Choroid plexus epithelial cell (primary cell): Measurements from ENCODE around the gene RAPGEF5.

Experiments used
- DNase-seq: peaks from one replicate; pipeline ENCODE4 v3.0.0-alpha.2; 2010; ENCODE audit warnings: low read depth
- H3K4me3 ChIP-seq: 2 replicates; pipeline ENCODE4 v1.5.1; 2011; ENCODE audit warnings: low read depth, mild to moderate bottlenecking, control low read depth, low read length, moderate library complexity
- TF ChIP-seq, protein P1 (sequence below): conservative IDR thresholded peaks from 2 replicates; pipeline ENCODE4 v1.5.1; 2011; ENCODE audit warnings: low read depth, mild to moderate bottlenecking, control low read depth, inconsistent platforms, low read length, moderate library complexity

RAPGEF5 gene

DNA sequence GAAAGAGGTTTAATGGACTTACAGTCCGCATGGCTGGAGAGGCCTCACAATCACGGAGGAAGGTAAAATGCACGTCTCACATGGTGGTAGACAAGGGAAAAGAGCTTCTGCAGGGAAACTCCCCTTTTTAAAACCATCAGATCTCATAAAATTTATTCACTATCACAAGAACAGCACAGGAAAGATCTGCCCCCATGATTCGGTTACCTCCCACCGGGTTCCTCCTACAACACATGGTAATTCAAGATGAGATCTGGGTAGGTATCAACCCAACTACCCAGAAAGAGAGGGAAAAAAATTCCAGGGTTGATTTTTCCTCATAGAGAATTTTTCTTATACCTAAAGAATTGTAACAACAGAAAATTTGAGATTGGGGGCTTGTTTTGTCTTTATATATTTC, 13.9 kb downstream of the RAPGEF5 start:
- TF ChIP-seq, protein P1, sequence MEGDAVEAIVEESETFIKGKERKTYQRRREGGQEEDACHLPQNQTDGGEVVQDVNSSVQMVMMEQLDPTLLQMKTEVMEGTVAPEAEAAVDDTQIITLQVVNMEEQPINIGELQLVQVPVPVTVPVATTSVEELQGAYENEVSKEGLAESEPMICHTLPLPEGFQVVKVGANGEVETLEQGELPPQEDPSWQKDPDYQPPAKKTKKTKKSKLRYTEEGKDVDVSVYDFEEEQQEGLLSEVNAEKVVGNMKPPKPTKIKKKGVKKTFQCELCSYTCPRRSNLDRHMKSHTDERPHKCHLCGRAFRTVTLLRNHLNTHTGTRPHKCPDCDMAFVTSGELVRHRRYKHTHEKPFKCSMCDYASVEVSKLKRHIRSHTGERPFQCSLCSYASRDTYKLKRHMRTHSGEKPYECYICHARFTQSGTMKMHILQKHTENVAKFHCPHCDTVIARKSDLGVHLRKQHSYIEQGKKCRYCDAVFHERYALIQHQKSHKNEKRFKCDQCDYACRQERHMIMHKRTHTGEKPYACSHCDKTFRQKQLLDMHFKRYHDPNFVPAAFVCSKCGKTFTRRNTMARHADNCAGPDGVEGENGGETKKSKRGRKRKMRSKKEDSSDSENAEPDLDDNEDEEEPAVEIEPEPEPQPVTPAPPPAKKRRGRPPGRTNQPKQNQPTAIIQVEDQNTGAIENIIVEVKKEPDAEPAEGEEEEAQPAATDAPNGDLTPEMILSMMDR = no peak
- no peak for DNase-seq
- no peak overlapping the region for H3K4me3 ChIP-seq

DNA sequence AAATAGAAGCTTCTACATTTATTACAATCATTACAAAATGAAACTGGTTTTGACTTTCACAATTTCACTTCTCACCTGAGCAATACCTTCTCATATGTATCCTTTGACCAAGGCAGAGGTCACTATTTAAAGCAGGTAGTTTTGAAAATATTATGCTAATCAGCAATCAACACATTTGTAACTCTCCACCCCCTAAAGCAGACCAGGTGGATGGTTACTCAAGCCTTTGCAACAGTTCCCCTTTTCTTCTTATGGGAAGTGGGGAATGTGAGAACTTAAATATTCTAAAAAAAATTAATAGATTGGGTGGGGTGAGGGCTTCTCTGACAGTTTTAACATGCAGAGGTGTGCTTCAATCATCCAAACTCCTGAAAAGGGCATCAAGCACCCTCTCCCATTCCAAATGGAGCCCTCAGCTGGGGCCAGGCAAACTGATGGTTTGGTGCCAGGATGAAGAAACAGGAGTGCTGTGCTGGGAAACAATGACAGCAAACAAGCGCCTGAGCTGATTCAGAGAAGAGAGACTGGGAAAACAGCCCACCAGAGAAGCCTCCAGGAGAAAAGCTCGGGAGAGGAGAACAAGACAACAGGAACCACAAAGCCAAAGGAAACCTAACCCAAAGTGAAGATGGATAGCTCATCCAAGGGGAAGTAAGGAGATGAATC, 17.1 kb downstream of the RAPGEF5 start:
- no peak overlapping the region for H3K4me3 ChIP-seq
- no peak for DNase-seq
- TF ChIP-seq, protein P1 = no peak

DNA sequence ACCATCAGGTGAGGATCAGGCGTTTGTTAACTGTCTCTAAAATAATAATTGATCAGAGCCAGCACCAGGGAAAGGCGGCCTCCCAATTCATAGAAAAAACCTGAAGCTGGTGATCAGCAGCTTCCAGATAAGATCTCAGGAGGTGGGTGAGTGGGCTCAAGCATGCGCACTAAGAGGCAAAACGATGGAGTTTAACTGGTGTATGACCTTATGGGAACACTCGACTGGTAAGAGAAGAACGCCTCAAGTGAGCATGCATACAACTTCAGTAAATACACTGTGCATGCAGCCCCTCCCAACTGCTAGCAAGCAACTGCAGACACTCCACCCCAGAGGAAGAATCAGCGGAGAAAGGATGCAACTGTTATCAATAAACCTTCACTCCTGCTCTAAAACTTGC, 18.1 kb downstream of the RAPGEF5 start:
- no peak overlapping the region for H3K4me3 ChIP-seq
- TF ChIP-seq, protein P1 = no peak
- no peak for DNase-seq

DNA sequence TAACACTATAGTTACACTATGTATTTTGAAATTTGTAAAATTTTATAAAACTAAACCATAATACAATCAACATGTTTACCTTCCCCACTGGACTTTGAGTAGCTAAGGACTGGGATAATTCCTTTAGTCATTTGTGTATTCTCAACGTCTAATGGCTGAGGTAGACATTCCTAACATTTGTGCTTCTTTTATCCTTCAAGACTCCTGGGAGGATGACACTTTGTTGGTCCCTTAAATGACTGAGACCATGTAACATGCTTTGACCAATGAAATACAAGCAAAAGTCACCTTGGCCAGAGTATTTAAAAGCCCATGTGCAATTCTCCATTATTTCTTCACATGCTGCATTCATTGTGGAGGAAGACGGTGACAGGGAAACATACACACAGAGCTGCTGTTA, 18.5 kb downstream of the RAPGEF5 start:
- TF ChIP-seq, protein P1 = no peak
- H3K4me3 ChIP-seq = no peak overlapping the region
- no peak for DNase-seq

DNA sequence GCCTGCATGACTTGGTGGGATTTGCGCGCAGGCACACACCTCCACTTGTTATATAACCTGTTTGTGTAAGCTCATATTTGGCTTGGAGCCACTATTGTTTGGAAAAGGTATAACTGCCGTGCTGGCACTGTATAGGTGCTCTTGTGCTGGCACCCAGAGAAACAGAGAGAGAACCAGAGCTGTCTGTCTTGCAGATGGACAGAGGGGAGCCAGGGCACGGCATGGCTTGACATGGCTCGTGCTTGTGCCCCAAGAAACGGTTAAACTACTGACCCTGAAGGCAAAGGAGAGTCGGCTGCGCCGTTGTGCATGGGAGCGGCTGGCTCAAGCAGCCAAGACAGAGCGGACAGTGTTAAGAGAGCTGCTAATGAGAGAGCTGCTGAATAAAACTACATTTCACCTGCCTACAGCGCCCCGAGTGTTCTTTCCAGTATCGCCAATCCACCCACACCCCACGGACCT, 23.2 kb downstream of the RAPGEF5 start:
- no peak overlapping the region for H3K4me3 ChIP-seq
- no peak for DNase-seq
- TF ChIP-seq, protein P1 = no peak

DNA sequence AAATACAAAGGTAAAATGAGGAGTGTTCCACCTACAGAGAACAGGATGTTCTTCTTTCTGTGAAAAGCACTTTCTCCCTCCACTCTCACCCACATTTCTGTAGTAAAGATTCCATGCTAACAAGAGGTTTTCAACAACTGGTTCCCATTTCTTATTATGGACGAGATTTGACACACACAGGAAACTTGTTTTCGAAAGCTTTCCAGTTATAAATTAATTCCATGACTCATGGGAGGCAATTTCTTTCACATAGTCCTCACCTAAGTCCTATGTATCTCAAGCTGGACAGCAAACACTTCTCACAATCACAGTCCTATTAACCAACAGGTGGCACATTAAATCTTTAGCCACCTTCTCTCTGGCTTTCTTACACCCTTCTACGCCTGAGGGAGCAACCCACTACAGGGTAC, 24.5 kb downstream of the RAPGEF5 start:
- no peak overlapping the region for H3K4me3 ChIP-seq
- no peak for DNase-seq
- TF ChIP-seq, protein P1 = no peak

DNA sequence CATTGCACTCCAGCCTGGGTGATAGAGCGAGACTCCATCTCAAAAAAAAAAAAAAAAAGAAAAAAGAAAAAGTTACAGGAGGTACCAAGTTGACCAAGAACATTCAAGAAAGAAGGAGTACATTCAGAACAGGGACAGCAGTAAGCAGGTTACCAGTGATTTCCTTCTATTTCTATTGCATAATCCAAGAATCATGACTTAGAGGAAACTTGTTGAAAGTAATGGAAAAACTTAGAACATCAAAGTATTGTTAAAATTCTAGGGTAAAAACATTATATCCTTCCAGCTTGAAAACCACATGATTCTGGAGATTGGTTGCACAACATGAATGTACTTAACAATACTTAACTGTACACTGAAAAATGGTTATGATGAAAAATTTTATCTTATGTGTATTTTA, 25.2 kb downstream of the RAPGEF5 start:
- peak; percentile 9 for DNase-seq
- TF ChIP-seq, protein P1 = no peak
- H3K4me3 ChIP-seq = no peak overlapping the region
